ENCODE data around the gene IP6K3. TPM values are rescaled to one million over a fixed set of nuclear protein-coding genes. Genes with fewer than 3 reads are reported as not detected.

Gene IP6K3
- total and polyA plus RNA-seq, 5 experiments from 2014 or later: not detected

GRCh38 chr6:33711140-33712129, 35.3 kb downstream of the IP6K3 start, which contains the start of gene UQCC2:
TSS of gene UQCC2 (minus strand) at chr6:33711700. CDS start at chr6:33711686, 14 bp downstream.
- Mint-ChIP-seq H3K27me3 (no peaks in the 10 kb centered on the region), H3K4me1 (peaks cover 20 to 44% (median 39%) of the 10 kb centered on the region in 4 donors), H3K4me3 (peak within 1 kb of the TSS; percentile 96 to 99 (median 98)), H3K27ac (peak within 1 kb of the TSS; percentile 86 to 99 (median 99)), H3K9me3 (no peaks in the 10 kb centered on the region), H3K36me3 (peaks cover 0 to 29% (median 0%) of the 10 kb centered on the region in 3 donors)
- ATAC-seq (peak; percentile 92 to 93), DNase-seq (peak; percentile 94 to 99 (median 98))
- POLR2A ChIA-PET: interaction anchor here (0.7 to 2.1 kb wide), 13 partner anchors 9 to 739 kb away, joined by 3 to 22 read pairs (median 6); partner anchors contain the start of genes BAK1, ITPR3 and LEMD2

GRCh38 chr6:33710296-33711121, 36.2 kb downstream of the IP6K3 start:
- Mint-ChIP-seq H3K36me3 (peaks cover 0 to 35% (median 0%) of the 10 kb centered on the region in 3 donors), H3K4me1 (peaks cover 23 to 50% (median 42%) of the 10 kb centered on the region in 4 donors), H3K27ac (peak overlapping the region; percentile 24 to 99 (median 98)), H3K9me3 (no peaks in the 10 kb centered on the region), H3K4me3 (peak overlapping the region; percentile 96 to 99 (median 98)), H3K27me3 (no peaks in the 10 kb centered on the region)
- no peak for DNase-seq
- peak; percentile 3 to 5 for ATAC-seq
- POLR2A ChIA-PET: interaction anchor here (0.8 to 2.1 kb wide), 11 partner anchors 9 to 738 kb away, joined by 3 to 22 read pairs (median 6); partner anchors contain the start of genes BAK1, ITPR3 and LEMD2

- Mint-ChIP-seq H3K9me3 (no peaks in the 10 kb centered on the region), H3K36me3 (peaks cover 0 to 35% (median 0%) of the 10 kb centered on the region in 3 donors), H3K27ac (peak overlapping the region in 7 of 10 donors; percentile 1 to 77 (median 37)), H3K4me3 (peak overlapping the region in 9 of 10 donors; percentile 37 to 99 (median 98)), H3K4me1 (peaks cover 23 to 50% (median 42%) of the 10 kb centered on the region in 4 donors), H3K27me3 (no peaks in the 10 kb centered on the region)
- DNase-seq (no peak), ATAC-seq (no peak)
- POLR2A ChIA-PET: interaction anchor here (1.2 kb wide), 2 partner anchors 12 to 13 kb away, joined by 4 to 6 read pairs; no protein-coding TSS in a partner anchor
Observed at GRCh38 chr6:33709605-33710295, 37.0 kb downstream of the IP6K3 start.

GRCh38 chr6:33708516-33709204, 38.0 kb downstream of the IP6K3 start:
- H3K9me3 Mint-ChIP-seq: no peaks in the 10 kb centered on the region
- H3K36me3 Mint-ChIP-seq: peaks cover 0 to 41% (median 0%) of the 10 kb centered on the region in 3 donors
- peaks cover 23 to 50% (median 45%) of the 10 kb centered on the region in 4 donors for H3K4me1 Mint-ChIP-seq
- ATAC-seq (no peak), DNase-seq (no peak)
- H3K27ac Mint-ChIP-seq: peak overlapping the region in 1 of 10 donors; percentile 14
- H3K4me3 Mint-ChIP-seq: no peak overlapping the region
- H3K27me3 Mint-ChIP-seq: no peaks in the 10 kb centered on the region
- POLR2A ChIA-PET: interaction anchor here (1.1 to 1.2 kb wide), 2 partner anchors 12 kb away, joined by 4 read pairs; no protein-coding TSS in a partner anchor

- H3K27ac Mint-ChIP-seq: peak overlapping the region in 2 of 10 donors; percentile 12 to 21
- H3K4me3 Mint-ChIP-seq: no peak overlapping the region
- POLR2A ChIA-PET: interaction anchor here (0.6 to 1.1 kb wide), 2 partner anchors 11 to 1817 kb away, joined by 4 to 5 read pairs; no protein-coding TSS in a partner anchor
- no peaks in the 10 kb centered on the region for H3K9me3 Mint-ChIP-seq
- peaks cover 23 to 50% (median 45%) of the 10 kb centered on the region in 4 donors for H3K4me1 Mint-ChIP-seq
- H3K36me3 Mint-ChIP-seq: peaks cover 0 to 42% (median 0%) of the 10 kb centered on the region in 3 donors
- DNase-seq (no peak), ATAC-seq (no peak)
- no peaks in the 10 kb centered on the region for H3K27me3 Mint-ChIP-seq
Observed at GRCh38 chr6:33707771-33708170, 38.9 kb downstream of the IP6K3 start.

GRCh38 chr6:33705955-33706725, 40.6 kb downstream of the IP6K3 start:
- peaks cover 0 to 44% (median 0%) of the 10 kb centered on the region in 3 donors for H3K36me3 Mint-ChIP-seq
- no peak overlapping the region for H3K4me3 Mint-ChIP-seq
- H3K4me1 Mint-ChIP-seq: peaks cover 21 to 41% (median 40%) of the 10 kb centered on the region in 4 donors
- no peaks in the 10 kb centered on the region for H3K27me3 Mint-ChIP-seq
- no peaks in the 10 kb centered on the region for H3K9me3 Mint-ChIP-seq
- H3K27ac Mint-ChIP-seq: peak overlapping the region in 6 of 10 donors; percentile 25 to 80 (median 41)
- POLR2A ChIA-PET: interaction anchor here (1.0 kb wide), 1 partner anchor 114 kb away, joined by 3 read pairs; no protein-coding TSS in a partner anchor
- DNase-seq: no peak
- no peak for ATAC-seq

- no peaks in the 10 kb centered on the region for H3K27me3 Mint-ChIP-seq
- H3K4me1 Mint-ChIP-seq: peaks cover 17 to 38% (median 36%) of the 10 kb centered on the region in 4 donors
- peaks cover 0 to 43% (median 0%) of the 10 kb centered on the region in 3 donors for H3K36me3 Mint-ChIP-seq
- no peaks in the 10 kb centered on the region for H3K9me3 Mint-ChIP-seq
- POLR2A ChIA-PET: interaction anchor here (1.0 kb wide), 1 partner anchor 113 kb away, joined by 3 read pairs; no protein-coding TSS in a partner anchor
- H3K27ac Mint-ChIP-seq: peak overlapping the region in 1 of 10 donors; percentile 43
- no peak overlapping the region for H3K4me3 Mint-ChIP-seq
- DNase-seq (no peak), ATAC-seq (no peak)
Observed at GRCh38 chr6:33705268-33705885, 41.3 kb downstream of the IP6K3 start.

- DNase-seq (no peak), ATAC-seq (no peak)
- Mint-ChIP-seq H3K27ac (peak overlapping the region in 4 of 10 donors; percentile 27 to 49 (median 44)), H3K36me3 (peaks cover 0 to 40% (median 0%) of the 10 kb centered on the region in 3 donors), H3K4me1 (peaks cover 13 to 34% (median 31%) of the 10 kb centered on the region in 4 donors), H3K9me3 (no peaks in the 10 kb centered on the region), H3K27me3 (no peaks in the 10 kb centered on the region), H3K4me3 (no peak overlapping the region)
- POLR2A ChIA-PET: no interaction called here
Observed at GRCh38 chr6:33704215-33705066, 42.3 kb downstream of the IP6K3 start.

GRCh38 chr6:33702345-33702977, 44.2 kb downstream of the IP6K3 start:
- H3K9me3 Mint-ChIP-seq: no peaks in the 10 kb centered on the region
- peaks cover 11 to 28% (median 21%) of the 10 kb centered on the region in 4 donors for H3K4me1 Mint-ChIP-seq
- H3K27ac Mint-ChIP-seq: peak overlapping the region in 3 of 10 donors; percentile 17 to 85 (median 52)
- DNase-seq (peak in 1 of 10 donors; percentile 19), ATAC-seq (peak in 1 of 2 donors; percentile 63)
- no peak overlapping the region for H3K4me3 Mint-ChIP-seq
- POLR2A ChIA-PET: interaction anchor here (0.7 to 2.6 kb wide), 3 partner anchors 9 to 1933 kb away, joined by 3 to 7 read pairs (median 4); partner anchors contain the start of gene UQCC2
- no peaks in the 10 kb centered on the region for H3K27me3 Mint-ChIP-seq
- peaks cover 0 to 25% (median 0%) of the 10 kb centered on the region in 3 donors for H3K36me3 Mint-ChIP-seq
